Astrocyte of the spinal cord (primary cell): ENCODE results near the gene TBL1XR1.
"Not testable (repeated sequence)": the region's sequence is repeated elsewhere in the genome, so short reads cannot be mapped to it uniquely, and the experiment has no call there.

Source experiments
- DNase-seq: peaks from one replicate; pipeline ENCODE4 v3.0.0; 2011; ENCODE audit warnings: low read depth, low spot score
- H3K4me3 ChIP-seq: 2 replicates; pipeline ENCODE4 v1.5.1; 2011; ENCODE audit warnings: low read depth, mild to moderate bottlenecking, low read length, moderate library complexity
- CTCF ChIP-seq: IDR thresholded peaks from 2 replicates; pipeline ENCODE4 v1.5.1; 2012; ENCODE audit warnings: low read depth, mild to moderate bottlenecking, low read length, inconsistent platforms
- in situ Hi-C: cut with HindIII; loops from 2 replicates; pipeline ENCODE4 v1.10.0; 2017; ENCODE audit warnings: low sequenced_read_pairs

The TBL1XR1 gene

GRCh38 chr3:177193688-177194268 lies 3.5 kb downstream of the TBL1XR1 start:
- peak overlapping the region; percentile 86 for H3K4me3 ChIP-seq
- in situ Hi-C loops, result no loop called here
- DNase-seq, result no peak
- no peak for TF ChIP-seq CTCF

- DNase-seq, in situ Hi-C loops: not testable (repeated sequence)
- peak overlapping the region; percentile 86 for H3K4me3 ChIP-seq
Observed at GRCh38 chr3:177193275-177193674, 4.0 kb downstream of the TBL1XR1 start.

GRCh38 chr3:177190756-177191681 lies 6.3 kb downstream of the TBL1XR1 start:
- H3K4me3 ChIP-seq, result no peak overlapping the region
- TF ChIP-seq CTCF, result no peak
- in situ Hi-C loops, result no loop called here
- DNase-seq, result peak; percentile 47

- H3K4me3 ChIP-seq, DNase-seq, in situ Hi-C loops: not testable (repeated sequence)
Observed at GRCh38 chr3:177190184-177190583, 7.1 kb downstream of the TBL1XR1 start.

GRCh38 chr3:177188325-177188724 lies 9.0 kb downstream of the TBL1XR1 start:
- DNase-seq, in situ Hi-C loops, H3K4me3 ChIP-seq: not testable (repeated sequence)

GRCh38 chr3:177186306-177186705 lies 11.0 kb downstream of the TBL1XR1 start:
- in situ Hi-C loops, result no loop called here
- no peak for DNase-seq
- TF ChIP-seq CTCF, result no peak

GRCh38 chr3:177185035-177185574 lies 12.2 kb downstream of the TBL1XR1 start:
- H3K4me3 ChIP-seq, result no peak overlapping the region
- in situ Hi-C loops, result no loop called here
- TF ChIP-seq CTCF, result no peak
- no peak for DNase-seq

More at GRCh38 chr3:177186306-177186705, 11.0 kb downstream of the TBL1XR1 start:
- H3K4me3 ChIP-seq, result no peak overlapping the region

GRCh38 chr3:177184602-177185001 lies 12.7 kb downstream of the TBL1XR1 start:
- DNase-seq, H3K4me3 ChIP-seq, in situ Hi-C loops: not testable (repeated sequence)
